Esophagus muscularis mucosa (tissue), 3 donors: ENCODE results near the gene WDR5.

Experiments used
- CTCF ChIP-seq, 3 experiments: fragments of 200-600 bp in 2 of 3; fragments of 450-650 bp in 1 of 3; sonication (generic) in 2 of 3; IDR thresholded peaks; one replicate each; pipeline ENCODE4 v1.5.1; 2017 to 2019; ENCODE audit warnings: antibody characterized with exemption in 3 of 3, mild to moderate bottlenecking in 2 of 3, moderate library complexity in 1 of 3
- POLR2A ChIP-seq: fragments of 450-650 bp; IDR thresholded peaks from one replicate; pipeline ENCODE4 v1.6.1; 2017; ENCODE audit warnings: antibody characterized with exemption, moderate library complexity, mild to moderate bottlenecking, low read depth
- POLR2AphosphoS5 ChIP-seq, 2 donors: sonication (generic); formaldehyde crosslinking; IDR thresholded peaks; one replicate each; pipeline ENCODE4 v1.6.1; 2017; ENCODE audit warnings: antibody characterized with exemption in 2 of 2

- TF ChIP-seq CTCF (IDR thresholded peaks at IDR 0.05): no peak
- TF ChIP-seq POLR2A: no peak
- no peak for TF ChIP-seq POLR2AphosphoS5 (IDR thresholded peaks at IDR 0.05)
Observed at GRCh38 chr9:134186471-134187109, 50.7 kb downstream of the WDR5 start.
